Activated effector memory CD4-positive, alpha-beta T cell treated with Interleukin-2 at 50 U/mL for 16 hours (primary cell): ENCODE measurements around the gene GLB1L2.
"Not testable (repeated sequence)": the region's sequence is repeated elsewhere in the genome, so short reads cannot be mapped to it uniquely, and the experiment has no call there.

Experiments
- DNase-seq: peaks from one replicate; pipeline ENCODE4 v3.0.0-alpha.2; 2020

Gene GLB1L2, protein sequence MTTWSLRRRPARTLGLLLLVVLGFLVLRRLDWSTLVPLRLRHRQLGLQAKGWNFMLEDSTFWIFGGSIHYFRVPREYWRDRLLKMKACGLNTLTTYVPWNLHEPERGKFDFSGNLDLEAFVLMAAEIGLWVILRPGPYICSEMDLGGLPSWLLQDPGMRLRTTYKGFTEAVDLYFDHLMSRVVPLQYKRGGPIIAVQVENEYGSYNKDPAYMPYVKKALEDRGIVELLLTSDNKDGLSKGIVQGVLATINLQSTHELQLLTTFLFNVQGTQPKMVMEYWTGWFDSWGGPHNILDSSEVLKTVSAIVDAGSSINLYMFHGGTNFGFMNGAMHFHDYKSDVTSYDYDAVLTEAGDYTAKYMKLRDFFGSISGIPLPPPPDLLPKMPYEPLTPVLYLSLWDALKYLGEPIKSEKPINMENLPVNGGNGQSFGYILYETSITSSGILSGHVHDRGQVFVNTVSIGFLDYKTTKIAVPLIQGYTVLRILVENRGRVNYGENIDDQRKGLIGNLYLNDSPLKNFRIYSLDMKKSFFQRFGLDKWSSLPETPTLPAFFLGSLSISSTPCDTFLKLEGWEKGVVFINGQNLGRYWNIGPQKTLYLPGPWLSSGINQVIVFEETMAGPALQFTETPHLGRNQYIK

DNA sequence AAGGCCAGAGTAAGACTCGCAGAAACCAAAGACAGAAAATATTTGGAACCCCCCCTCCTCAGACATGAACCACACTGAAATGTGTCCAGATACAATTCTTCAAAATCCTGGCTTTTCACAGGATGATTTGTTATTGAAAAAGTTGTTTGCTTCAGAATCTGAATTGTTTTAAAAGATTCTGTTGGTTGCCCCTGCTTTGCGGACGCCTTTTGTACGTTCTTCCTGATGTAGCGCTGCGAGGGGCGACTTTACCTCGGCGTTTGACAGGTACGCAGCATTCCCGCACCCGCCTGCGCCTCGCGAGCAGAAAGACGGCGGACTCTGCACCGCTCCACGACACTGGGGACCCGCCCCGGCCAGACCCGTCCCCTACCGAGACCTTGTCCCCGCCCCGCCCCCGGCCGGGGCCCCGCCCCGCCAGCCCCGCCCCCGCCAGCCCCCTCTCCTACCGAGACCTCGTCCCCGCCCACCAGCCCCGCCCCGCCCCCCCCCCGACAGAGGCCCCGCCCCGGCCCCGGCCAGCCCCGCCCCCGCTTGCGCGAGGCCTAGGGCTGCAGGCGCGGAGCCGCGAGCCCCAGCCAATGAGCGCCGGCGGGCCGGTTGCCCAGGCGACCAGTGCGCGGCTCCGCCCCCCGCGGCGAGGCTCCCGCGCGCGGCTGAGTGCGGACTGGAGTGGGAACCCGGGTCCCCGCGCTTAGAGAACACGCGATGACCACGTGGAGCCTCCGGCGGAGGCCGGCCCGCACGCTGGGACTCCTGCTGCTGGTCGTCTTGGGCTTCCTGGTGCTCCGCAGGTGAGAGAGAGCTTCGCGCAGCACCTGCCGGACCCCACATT is at the start of gene GLB1L2:
Gene GLB1L2 (plus strand): TSS at position 635 of the 835 bp plus-strand sequence. CDS start 74 bp downstream, at position 709.
- peak; percentile 75 for DNase-seq

GRCh38 chr11:134282121-134283045 is 49.4 kb upstream of the GLB1L2 start:
- no peak for DNase-seq

DNA sequence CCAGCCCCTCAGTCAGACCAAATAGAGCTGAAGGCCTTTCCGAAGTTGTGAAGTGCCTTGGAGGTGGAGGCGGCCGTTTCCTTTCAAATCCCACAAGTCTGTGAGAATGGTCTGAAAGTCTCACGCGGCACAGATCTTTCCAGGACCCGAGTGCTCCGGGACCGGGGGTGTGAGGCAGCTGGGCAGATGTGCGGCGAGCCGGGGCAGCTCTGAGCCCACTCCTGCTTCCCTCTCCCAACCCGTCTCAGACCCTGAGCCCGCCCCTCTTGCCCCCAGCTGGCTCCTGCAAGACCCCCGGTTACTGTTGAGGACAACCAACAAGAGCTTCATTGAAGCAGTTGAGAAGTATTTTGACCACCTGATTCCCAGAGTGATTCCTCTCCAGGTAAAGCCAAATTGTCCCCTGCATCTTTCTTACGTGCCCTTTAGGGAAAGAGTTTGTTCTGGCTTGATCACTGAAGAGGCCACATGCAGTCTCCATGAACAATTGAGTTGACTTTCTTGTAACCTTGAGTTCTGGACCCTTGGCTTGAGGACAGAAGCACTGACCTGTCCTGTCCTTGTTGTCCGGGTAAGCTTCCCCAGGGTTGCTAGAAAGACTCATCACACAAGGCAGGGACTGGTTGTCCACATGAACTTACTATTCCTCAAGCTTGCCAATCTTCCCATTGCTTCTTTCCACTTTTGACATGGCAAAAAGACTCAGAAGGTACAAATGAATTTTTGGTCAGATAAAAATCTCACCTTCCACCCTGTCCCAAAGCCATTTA is 48.1 kb upstream of the GLB1L2 start:
- DNase-seq = no peak

DNA sequence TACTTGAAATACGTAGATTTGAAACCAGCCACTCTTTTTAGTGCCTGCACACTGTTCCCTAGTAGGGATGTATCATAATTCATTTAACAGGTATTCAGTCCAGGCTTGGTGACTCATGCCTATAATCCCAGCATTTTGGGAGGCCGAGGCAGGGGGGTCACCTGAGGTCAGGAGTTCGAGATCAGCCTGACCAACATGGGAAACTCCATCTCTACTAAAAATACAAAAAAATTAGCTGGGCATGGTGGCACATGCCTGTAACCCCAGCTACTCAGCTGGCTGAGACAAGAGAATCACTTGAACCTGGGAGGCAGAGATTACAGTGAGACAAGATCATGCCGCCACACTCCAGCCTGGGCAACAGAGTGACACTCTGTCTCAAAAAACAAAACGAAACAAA is 47.4 kb upstream of the GLB1L2 start:
- not testable (repeated sequence) for DNase-seq

DNA sequence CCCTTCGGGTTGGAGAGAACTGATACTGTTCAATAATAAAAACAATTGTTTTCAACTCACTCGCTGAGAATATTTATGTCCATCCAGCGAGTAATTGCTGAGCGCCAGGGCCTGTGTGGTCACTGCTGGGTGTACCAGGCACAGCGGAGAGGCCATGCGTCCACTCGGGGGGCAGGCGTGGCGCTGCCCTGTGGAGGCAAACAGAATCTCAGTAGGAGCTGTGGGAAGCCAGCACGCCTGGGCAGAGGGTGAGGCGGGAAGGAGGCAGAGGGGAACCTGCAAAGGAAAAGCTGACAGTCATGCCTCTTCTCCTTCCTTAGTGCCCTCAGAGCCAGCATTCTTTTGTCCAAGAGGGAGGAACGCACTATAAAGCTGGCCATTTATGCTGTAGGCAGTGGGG is 44.2 kb upstream of the GLB1L2 start:
- DNase-seq = no peak

- DNase-seq = no peak
Observed at GRCh38 chr11:134288486-134288885, 43.3 kb upstream of the GLB1L2 start.

- no peak for DNase-seq
Observed at GRCh38 chr11:134289167-134289566, 42.6 kb upstream of the GLB1L2 start.

- no peak for DNase-seq
Observed at GRCh38 chr11:134289789-134290188, 42.0 kb upstream of the GLB1L2 start.

GRCh38 chr11:134290646-134291045 is 41.1 kb upstream of the GLB1L2 start:
- DNase-seq = no peak

- DNase-seq = no peak
Observed at GRCh38 chr11:134291196-134291595, 40.6 kb upstream of the GLB1L2 start.

DNA sequence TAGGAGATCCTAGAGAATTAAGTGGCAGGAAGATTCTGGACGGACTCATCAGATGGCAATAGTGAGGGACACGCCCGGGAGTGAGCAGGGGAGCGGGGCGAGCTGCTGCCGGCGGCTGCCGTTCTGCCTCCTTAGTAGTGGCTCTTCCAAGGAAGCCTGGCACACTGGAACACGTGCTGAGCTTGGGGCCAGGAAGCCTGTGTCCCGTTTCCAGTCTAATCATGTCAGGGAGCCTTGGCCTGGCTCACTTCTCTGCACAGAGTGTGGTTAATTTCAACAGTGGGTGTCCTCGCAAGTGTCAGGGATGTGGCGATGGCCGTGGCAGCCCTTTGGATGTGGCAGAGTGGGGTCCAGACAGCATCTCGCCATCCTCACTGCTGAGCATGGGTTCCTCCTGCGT is 39.1 kb upstream of the GLB1L2 start:
- DNase-seq = no peak

GRCh38 chr11:134293119-134294113 is 38.4 kb upstream of the GLB1L2 start:
- no peak for DNase-seq

DNA sequence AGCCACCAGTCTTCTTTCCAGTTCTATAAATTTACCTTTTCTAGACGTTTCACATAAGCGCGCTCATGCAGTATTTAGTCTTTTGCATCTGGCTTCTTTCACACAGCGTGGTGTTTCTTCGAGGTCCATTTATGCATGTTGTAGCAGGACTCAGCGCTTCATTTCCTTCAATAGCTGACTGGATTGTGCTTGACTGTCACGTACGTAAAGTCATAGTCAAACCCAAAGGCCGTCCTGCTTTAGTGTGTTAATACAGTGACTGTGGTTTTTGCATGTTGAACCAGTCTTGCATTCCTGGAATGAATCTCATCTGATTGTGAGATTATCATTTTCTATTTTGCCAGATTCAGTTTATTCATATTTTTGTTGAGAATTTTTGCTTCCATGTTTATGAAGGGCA is 37.1 kb upstream of the GLB1L2 start:
- no peak for DNase-seq

DNA sequence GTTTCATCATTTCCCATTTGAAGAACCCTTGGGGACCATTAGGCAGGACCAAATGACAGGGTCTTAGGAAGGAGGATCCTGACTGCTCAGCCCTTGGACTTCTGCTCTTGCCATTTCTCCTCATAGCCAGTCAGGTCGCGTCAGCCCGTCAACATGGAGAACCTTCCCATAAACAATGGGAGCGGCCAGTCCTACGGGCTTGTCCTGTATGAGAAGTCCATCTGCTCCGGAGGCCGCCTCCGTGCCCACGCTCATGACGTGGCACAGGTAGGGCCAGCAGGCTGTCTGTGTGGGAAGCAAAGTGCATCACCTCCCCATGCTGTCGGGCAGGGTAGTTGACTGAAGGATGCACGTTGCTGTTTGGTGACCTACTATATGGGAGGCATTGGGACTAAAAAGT is 19.6 kb upstream of the GLB1L2 start:
- DNase-seq = no peak

DNA sequence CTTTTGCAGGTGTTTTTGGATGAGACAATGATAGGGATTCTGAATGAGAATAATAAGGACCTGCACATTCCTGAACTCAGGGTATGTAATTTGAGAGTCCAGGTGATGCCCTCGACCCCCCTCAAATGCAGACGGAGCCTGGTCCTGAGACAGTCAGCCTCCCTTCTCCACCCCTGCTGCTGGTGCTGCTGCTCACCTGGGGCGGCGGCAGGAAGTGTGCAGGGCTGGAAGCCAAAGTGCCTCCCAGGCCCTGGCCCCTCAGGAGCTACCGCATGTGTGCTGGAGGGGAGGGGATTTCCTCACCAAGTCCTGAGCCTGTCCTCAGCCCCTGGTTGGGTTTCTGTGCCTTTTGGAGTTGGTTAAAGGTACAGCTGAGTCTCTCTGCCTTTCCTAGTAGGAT is 19.0 kb upstream of the GLB1L2 start:
- no peak for DNase-seq

GRCh38 chr11:134313379-134313778 is 18.4 kb upstream of the GLB1L2 start:
- DNase-seq = no peak

GRCh38 chr11:134313821-134314607 is 17.8 kb upstream of the GLB1L2 start:
- DNase-seq = no peak

- DNase-seq = no peak
Observed at GRCh38 chr11:134317103-134317502, 14.7 kb upstream of the GLB1L2 start.

GRCh38 chr11:134321373-134321772 is 10.4 kb upstream of the GLB1L2 start:
- DNase-seq = not testable (repeated sequence)
